Muscle of leg (tissue), 11 donors: ENCODE data around the gene CDH13. TPM values are rescaled to one million over a fixed set of nuclear protein-coding genes. Genes with fewer than 3 reads are reported as not detected.

Experiments used
- DNase-seq: peaks from one replicate; pipeline ENCODE4 v3.0.0; 2013
- H3K27ac ChIP-seq: one replicate; pipeline ENCODE4 v1.5.1; 2013; ENCODE audit warnings: mild to moderate bottlenecking, low read length, control low read depth
- H3K27me3 ChIP-seq: one replicate; pipeline ENCODE4 v1.6.1; 2013; ENCODE audit warnings: low read length; ENCODE audit not compliant: control insufficient read depth, insufficient read depth
- H3K36me3 ChIP-seq: one replicate; pipeline ENCODE4 v1.6.1; 2013; ENCODE audit warnings: low read length; ENCODE audit not compliant: control insufficient read depth, insufficient read depth
- H3K4me1 ChIP-seq: one replicate; pipeline ENCODE4 v1.6.1; 2013; ENCODE audit warnings: low read length; ENCODE audit not compliant: control insufficient read depth, insufficient read depth
- H3K4me3 ChIP-seq: one replicate; pipeline ENCODE4 v1.5.1; 2013; ENCODE audit warnings: low read length, control low read depth
- H3K9me3 ChIP-seq: replicated peaks from 2 replicates; pipeline ENCODE4 v1.6.1; 2013; ENCODE audit warnings: low read depth, low read length; ENCODE audit not compliant: control insufficient read depth
- WGBS: methylation state at CpG from one replicate; pipeline ENCODE4 v1.1.5; 2013; ENCODE audit warnings: missing lambda C conversion rate; ENCODE audit not compliant: insufficient coverage; 5-methylcytosine and 5-hydroxymethylcytosine counted together
- polyA plus RNA-seq, 8 donors: library from polyadenylated mRNA; unstranded; fragments of 120-200 nt; gene quantifications; one replicate each; pipeline versions ENCODE4 v1.2.1 to v1.2.3, GENCODE V29; 2013; ENCODE audit warnings: inconsistent platforms in 1 of 8, low replicate concordance in 1 of 8; ENCODE audit not compliant: insufficient read length in 8 of 8, insufficient read depth in 1 of 8
- total RNA-seq: library from RNA; stranded (reverse); fragments of 120-200 nt; gene quantifications from one replicate; pipeline ENCODE4 v1.2.4, GENCODE V29; 2013

The CDH13 gene
- total and polyA plus RNA-seq, 9 donors = 30.5 to 55.7 (median 47.9) TPM

DNA sequence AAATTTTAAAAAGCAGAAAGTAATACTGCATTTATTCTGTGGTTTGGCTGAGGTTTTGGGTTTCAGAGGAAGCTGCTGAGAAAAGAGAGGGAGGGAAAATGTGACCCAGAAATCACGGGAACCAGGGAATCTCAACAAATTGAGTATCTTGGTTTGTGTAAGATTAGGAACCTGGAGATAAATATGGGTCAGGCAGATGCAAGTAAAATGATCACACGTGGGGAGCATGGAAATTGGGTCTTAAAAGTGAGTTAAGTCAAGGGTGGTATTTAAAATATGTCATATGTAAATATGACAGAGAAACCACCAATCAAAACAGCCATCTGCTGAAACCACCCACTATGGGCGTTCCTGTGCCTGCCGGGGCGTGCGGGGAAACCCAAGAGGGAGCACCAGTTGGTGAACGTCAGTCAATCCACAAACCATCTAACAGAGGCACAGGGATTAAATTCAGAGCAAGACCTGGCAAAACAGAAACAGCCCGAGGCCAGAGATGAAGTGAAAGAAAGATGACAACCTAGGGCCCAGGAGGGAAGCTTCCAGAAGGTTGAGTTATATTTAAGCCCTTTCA is 33.4 kb downstream of the CDH13 start:
- peak overlapping the region; percentile 97 for H3K27ac ChIP-seq
- H3K36me3 ChIP-seq = no peaks in the 10 kb centered on the region
- H3K4me3 ChIP-seq = no peak overlapping the region
- 17% methylated on average over 1 of the region's 8 CpGs for WGBS
- DNase-seq = peak; percentile 92
- H3K9me3 ChIP-seq = no peaks in the 10 kb centered on the region
- peaks cover 38% of the 10 kb centered on the region for H3K4me1 ChIP-seq
- no peaks in the 10 kb centered on the region for H3K27me3 ChIP-seq

DNA sequence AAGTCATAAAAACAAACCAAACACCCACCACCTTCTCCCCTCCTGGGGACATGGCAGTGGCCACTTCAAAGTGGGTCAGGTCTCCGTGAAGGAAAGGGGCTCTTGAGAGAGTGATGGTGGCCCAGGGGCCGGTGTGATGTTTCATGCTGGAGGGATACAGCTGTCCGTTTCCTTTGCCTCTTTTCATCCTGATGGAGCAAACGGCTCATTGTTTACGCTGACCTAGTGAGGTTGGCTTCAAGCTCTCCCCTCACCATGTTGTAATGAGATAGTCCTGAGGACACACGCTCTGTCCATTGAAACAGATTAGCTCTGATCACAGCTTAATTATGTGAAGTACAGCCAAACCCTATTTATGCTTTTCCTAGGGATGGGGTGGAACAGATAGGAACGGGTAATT is 34.2 kb downstream of the CDH13 start:
- 75% methylated on average over 1 of the region's 7 CpGs for WGBS
- Histone ChIP-seq H3K27ac (peak overlapping the region; percentile 97), H3K9me3 (no peaks in the 10 kb centered on the region), H3K36me3 (no peaks in the 10 kb centered on the region), H3K27me3 (no peaks in the 10 kb centered on the region), H3K4me1 (peaks cover 30% of the 10 kb centered on the region), H3K4me3 (no peak overlapping the region)
- peak; percentile 58 for DNase-seq

DNA sequence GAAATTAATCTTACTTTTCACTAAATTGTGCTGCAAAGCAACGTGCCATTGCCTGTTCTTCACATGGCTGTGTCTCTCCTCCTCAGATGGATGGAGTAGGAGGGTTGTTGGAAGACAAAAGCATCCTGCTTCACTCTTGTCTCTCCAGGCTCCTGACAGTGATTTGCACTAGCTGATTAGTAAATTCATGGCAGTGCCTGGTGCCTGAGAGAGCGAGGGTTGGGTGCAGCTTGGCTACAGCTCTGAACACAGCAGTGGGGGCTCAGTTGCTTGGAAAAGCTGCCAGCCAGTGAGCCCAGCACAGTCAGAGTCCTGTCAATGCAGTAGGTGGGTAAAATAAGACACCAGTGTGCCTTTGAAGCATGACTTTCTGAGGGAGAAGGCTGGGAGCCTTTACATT is 37.4 kb downstream of the CDH13 start:
- H3K4me1 ChIP-seq = peaks cover 47% of the 10 kb centered on the region

DNA sequence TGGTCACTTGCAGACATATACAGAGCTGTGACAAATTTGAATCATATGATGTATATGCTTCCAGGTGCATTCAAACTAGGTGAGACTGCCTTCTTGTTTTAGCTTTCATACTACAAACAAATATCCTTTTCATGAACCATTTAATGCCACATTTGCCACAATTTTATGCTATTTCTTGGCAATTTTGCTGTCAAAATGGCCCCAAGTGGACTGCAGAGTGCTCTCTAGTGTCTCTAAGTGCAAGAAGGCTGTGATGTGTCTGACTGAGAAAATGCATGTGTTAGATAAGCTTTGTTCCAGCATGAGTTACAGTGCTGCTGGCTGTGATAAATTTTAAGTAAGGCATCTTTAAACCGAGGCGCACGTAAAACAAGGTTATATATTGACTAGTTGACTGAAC is 38.3 kb downstream of the CDH13 start:
- WGBS = no CpG with 5 or more reads among the region's 3 CpGs

More for the DNA sequence above, 37.4 kb downstream of the CDH13 start:
- 86% methylated on average over 1 of the region's 2 CpGs for WGBS
- no peak overlapping the region for H3K4me3 ChIP-seq
- H3K27me3 ChIP-seq = no peaks in the 10 kb centered on the region
- no peak overlapping the region for H3K27ac ChIP-seq
- no peaks in the 10 kb centered on the region for H3K9me3 ChIP-seq
- H3K36me3 ChIP-seq = no peaks in the 10 kb centered on the region
- DNase-seq = no peak

DNA sequence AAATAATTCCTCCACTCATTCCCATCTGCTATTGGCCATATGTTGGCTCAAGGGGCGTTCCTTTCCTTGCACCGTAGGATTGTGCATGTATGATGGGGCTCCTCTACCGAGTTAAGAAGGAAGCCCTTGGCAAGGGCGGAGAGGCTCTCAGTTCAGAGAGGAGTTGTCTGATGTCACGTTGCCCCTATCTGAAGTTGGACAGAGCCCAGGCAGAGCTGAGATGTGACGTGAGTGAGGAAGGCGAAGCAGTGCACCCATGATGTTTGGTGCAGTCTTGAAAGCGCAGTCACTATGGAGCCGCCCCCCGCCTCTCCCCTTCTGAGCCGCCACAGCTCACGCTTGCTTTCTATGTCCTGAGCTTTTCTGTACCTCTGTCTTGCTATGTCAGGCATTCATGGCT is 40.7 kb downstream of the CDH13 start:
- Histone ChIP-seq H3K4me1 (peaks cover 30% of the 10 kb centered on the region), H3K36me3 (no peaks in the 10 kb centered on the region), H3K4me3 (no peak overlapping the region), H3K9me3 (no peaks in the 10 kb centered on the region), H3K27me3 (no peaks in the 10 kb centered on the region), H3K27ac (no peak overlapping the region)
- WGBS = 74% methylated on average over 7 of the region's 12 CpGs
- DNase-seq = no peak

More for the DNA sequence above, 38.3 kb downstream of the CDH13 start:
- Histone ChIP-seq H3K36me3 (no peaks in the 10 kb centered on the region), H3K9me3 (no peaks in the 10 kb centered on the region), H3K4me3 (no peak overlapping the region), H3K4me1 (peaks cover 41% of the 10 kb centered on the region), H3K27me3 (no peaks in the 10 kb centered on the region), H3K27ac (no peak overlapping the region)
- no peak for DNase-seq

DNA sequence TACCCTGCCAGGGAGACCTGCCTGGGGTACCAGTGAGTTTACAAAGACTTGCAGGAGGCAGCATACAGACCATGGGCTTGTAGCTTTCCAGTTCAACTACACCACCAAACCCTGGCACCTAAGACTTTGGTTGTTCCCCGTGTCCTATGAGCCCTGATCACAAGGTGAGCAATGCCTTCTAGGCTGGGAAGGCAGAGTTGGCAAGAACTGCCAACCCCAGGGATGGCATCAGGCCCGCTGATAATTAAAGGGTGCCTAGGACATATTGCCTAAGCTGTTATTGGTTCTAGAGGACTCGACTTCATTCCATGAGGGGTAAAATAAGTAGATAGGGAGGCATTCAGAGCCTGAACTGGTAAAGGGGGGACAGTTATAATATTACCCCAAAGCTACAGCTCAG is 41.3 kb downstream of the CDH13 start:
- H3K4me1 ChIP-seq = peaks cover 27% of the 10 kb centered on the region
- H3K36me3 ChIP-seq = no peaks in the 10 kb centered on the region
- no peaks in the 10 kb centered on the region for H3K27me3 ChIP-seq
- no peak overlapping the region for H3K4me3 ChIP-seq
- WGBS = 83% methylated on average over 1 of the region's 3 CpGs
- H3K27ac ChIP-seq = no peak overlapping the region
- no peaks in the 10 kb centered on the region for H3K9me3 ChIP-seq
- DNase-seq = no peak

DNA sequence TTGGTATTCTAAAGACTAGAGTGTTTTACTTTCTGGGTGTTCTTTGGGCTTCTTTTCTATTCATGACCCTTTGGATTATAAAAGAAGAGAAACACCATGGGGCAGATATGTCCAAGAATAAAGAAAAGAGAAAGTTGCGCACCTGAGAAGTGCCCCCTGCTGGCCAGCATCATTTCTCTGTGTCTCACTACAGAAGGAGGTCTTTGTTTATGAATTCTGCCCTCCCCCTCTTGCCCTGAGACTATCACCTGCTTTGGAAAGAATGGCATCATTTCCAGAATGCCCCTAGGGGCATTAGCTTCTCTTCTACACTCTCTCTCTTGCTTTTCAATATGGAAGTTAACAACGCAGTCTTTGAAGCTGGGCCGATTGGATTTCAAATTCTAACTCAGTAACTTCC is 45.0 kb downstream of the CDH13 start:
- Histone ChIP-seq H3K27ac (no peak overlapping the region), H3K4me3 (no peak overlapping the region), H3K36me3 (no peaks in the 10 kb centered on the region), H3K4me1 (peaks cover 20% of the 10 kb centered on the region), H3K27me3 (no peaks in the 10 kb centered on the region), H3K9me3 (no peaks in the 10 kb centered on the region)
- WGBS = no CpG with 5 or more reads among the region's 3 CpGs
- DNase-seq = no peak

DNA sequence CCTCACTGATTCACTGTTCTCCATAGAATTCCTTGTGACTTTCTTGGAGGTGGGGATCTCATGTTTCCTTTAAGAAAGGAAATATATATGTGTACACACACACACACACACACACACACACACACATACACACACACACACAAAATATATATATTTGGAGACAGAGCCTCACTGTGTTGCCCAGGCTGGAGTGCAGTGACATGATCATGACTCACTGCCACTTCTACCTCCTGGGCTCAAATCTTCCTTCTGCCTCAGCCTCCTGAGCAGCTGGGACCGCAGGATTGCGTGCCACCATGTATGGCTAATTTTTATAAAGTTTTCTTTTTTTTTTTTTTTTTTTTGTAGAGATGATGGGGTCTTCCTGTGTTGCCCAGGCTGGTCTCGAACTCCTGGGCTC is 45.9 kb downstream of the CDH13 start:
- Histone ChIP-seq H3K4me3 (no peak overlapping the region), H3K27me3 (no peaks in the 10 kb centered on the region), H3K9me3 (no peaks in the 10 kb centered on the region), H3K36me3 (no peaks in the 10 kb centered on the region), H3K27ac (no peak overlapping the region), H3K4me1 (peaks cover 11% of the 10 kb centered on the region)
- WGBS = no CpG with 5 or more reads among the region's 3 CpGs
- DNase-seq = no peak

DNA sequence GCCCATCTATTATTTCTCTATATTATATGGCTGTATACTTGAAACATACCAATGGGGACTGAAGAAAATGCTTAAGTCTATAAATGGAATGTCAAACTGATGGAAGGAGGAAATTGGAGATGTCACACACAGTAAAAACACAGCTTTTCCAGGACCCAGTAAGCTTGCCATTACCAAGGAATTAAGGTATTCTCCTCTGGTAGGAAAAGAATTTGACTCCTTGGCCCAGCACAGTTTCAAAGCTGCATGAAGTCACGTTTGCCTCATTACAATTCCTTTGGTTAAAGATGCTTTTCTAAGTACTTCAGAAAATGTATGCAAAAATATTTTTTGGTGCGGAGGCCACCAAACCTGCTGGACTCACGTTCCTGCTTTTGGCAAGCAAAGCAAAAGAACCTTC is 48.5 kb downstream of the CDH13 start:
- Histone ChIP-seq H3K9me3 (no peaks in the 10 kb centered on the region), H3K4me3 (no peak overlapping the region), H3K36me3 (no peaks in the 10 kb centered on the region), H3K4me1 (no peaks in the 10 kb centered on the region), H3K27ac (no peak overlapping the region), H3K27me3 (no peaks in the 10 kb centered on the region)
- no peak for DNase-seq
- 40% methylated on average over 1 of the region's 3 CpGs for WGBS

DNA sequence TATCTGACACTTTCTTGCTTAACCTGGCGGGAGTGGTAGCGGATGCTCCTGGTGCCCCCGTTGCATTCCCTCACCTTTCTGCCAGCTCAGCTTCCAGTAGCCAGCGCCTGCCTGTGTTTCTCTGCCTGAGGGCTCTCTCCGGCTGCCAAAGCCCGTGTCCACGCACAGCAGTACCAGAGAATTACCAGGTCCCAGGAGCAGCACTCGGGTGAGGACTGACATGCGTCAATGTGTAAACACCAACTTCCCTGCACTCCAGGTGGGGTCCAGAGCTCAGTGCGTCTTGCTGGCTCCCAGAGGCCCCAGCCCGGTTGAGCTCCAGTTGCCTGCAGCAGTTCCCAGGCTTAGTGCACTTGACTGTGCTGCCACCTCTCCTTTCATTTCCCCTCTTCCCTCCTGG is 54.8 kb downstream of the CDH13 start:
- H3K36me3 ChIP-seq = no peaks in the 10 kb centered on the region
- WGBS = 46% methylated on average over 10 of the region's 11 CpGs
- H3K27me3 ChIP-seq = no peaks in the 10 kb centered on the region
- no peaks in the 10 kb centered on the region for H3K9me3 ChIP-seq
- H3K4me1 ChIP-seq = no peaks in the 10 kb centered on the region
- no peak for DNase-seq
- no peak overlapping the region for H3K27ac ChIP-seq
- no peak overlapping the region for H3K4me3 ChIP-seq

DNA sequence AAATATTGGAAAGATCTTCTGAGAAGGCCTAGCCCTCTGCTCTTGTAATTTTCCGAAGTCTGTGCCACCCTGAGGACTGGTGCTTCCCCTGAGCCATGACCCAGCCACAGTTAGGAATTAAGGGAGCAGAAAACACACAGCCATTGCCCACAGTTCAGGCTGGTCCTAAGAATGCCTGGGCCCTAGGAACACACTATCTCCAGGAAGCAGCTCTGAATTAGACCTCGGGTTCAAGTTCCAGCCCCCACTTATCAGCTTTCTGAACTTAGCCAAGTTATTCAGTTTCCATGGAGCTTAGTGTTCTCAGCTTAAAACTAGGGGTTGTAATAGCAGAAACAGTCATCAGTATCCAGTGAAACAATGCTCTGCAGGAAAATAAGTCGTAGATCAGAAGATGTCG is 56.0 kb downstream of the CDH13 start:
- H3K36me3 ChIP-seq = no peaks in the 10 kb centered on the region
- H3K4me3 ChIP-seq = no peak overlapping the region
- H3K27me3 ChIP-seq = no peaks in the 10 kb centered on the region
- WGBS = 74% methylated on average over 3 of the region's 4 CpGs
- no peaks in the 10 kb centered on the region for H3K4me1 ChIP-seq
- H3K9me3 ChIP-seq = no peaks in the 10 kb centered on the region
- DNase-seq = no peak
- H3K27ac ChIP-seq = no peak overlapping the region
